ENCODE measurements around the gene OCEL1.

OCEL1 gene

GRCh38 chr19:17205237-17206140, 20.5 kb upstream of the OCEL1 start:
- H3K27me3 Mint-ChIP-seq (ENCODE audit: low read depth) = peaks cover 3% of the 10 kb centered on the region

DNA sequence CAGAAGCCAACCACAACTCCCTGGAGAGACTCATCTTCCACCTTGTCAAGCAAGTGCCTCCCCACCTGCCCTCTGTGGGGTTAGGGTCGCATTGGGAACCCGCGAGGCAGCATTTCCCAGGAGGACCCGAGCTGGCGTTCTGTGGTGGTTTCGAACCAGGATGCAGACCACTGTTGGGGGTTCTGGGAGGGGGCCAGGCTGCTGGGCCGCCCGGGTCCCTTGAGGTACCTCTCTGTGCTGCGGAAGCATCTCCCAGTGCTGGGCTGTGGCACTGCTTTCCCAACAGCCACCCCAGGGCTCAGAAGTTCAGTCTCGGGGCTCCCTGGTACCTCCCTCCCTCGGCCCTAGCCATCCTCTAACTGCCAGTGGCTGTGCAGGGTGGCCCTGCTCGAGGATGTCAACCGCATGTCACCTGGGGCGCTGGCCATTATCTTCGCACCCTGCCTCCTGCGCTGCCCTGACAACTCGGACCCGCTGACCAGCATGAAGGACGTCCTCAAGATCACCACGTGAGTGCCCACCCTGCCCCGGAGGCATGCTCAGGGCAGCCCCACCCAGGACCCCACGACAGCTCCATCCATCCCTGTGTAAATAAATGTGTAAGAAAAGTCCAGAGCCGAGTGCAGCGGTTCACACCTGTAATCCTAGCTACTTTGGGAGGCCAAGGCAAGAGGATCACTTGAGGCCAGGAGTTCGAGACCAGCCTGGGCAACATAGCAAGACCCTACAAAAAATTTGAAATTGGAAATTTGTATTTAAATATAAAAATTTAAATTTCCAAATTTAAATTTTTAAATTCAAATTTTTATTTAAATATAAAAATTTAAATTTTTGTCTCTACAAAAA, 19.1 kb upstream of the OCEL1 start:
- Mint-ChIP-seq H3K27ac (no peak overlapping the region), H3K4me3 (no peak overlapping the region), H3K9me3 (no peaks in the 10 kb centered on the region), H3K4me1 (no peaks in the 10 kb centered on the region), H3K27me3 (ENCODE audit: low read depth) (peaks cover 3% of the 10 kb centered on the region), H3K36me3 (ENCODE audit: low read depth) (peaks cover 38% of the 10 kb centered on the region)
- TF ChIP-seq, protein P1, sequence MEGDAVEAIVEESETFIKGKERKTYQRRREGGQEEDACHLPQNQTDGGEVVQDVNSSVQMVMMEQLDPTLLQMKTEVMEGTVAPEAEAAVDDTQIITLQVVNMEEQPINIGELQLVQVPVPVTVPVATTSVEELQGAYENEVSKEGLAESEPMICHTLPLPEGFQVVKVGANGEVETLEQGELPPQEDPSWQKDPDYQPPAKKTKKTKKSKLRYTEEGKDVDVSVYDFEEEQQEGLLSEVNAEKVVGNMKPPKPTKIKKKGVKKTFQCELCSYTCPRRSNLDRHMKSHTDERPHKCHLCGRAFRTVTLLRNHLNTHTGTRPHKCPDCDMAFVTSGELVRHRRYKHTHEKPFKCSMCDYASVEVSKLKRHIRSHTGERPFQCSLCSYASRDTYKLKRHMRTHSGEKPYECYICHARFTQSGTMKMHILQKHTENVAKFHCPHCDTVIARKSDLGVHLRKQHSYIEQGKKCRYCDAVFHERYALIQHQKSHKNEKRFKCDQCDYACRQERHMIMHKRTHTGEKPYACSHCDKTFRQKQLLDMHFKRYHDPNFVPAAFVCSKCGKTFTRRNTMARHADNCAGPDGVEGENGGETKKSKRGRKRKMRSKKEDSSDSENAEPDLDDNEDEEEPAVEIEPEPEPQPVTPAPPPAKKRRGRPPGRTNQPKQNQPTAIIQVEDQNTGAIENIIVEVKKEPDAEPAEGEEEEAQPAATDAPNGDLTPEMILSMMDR (IDR thresholded peaks at IDR 0.05; ENCODE audit: unreplicated experiment in 3 of 3) = no peak

More at GRCh38 chr19:17205237-17206140, 20.5 kb upstream of the OCEL1 start:
- no peaks in the 10 kb centered on the region for H3K9me3 Mint-ChIP-seq
- H3K36me3 Mint-ChIP-seq (ENCODE audit: low read depth) = peaks cover 52% of the 10 kb centered on the region
- no peak overlapping the region for H3K27ac Mint-ChIP-seq
- TF ChIP-seq, protein P1 (IDR thresholded peaks at IDR 0.05; ENCODE audit: unreplicated experiment in 3 of 3) = peak; percentile 37 to 60 (median 45)
- no peaks in the 10 kb centered on the region for H3K4me1 Mint-ChIP-seq
- H3K4me3 Mint-ChIP-seq = no peak overlapping the region

DNA sequence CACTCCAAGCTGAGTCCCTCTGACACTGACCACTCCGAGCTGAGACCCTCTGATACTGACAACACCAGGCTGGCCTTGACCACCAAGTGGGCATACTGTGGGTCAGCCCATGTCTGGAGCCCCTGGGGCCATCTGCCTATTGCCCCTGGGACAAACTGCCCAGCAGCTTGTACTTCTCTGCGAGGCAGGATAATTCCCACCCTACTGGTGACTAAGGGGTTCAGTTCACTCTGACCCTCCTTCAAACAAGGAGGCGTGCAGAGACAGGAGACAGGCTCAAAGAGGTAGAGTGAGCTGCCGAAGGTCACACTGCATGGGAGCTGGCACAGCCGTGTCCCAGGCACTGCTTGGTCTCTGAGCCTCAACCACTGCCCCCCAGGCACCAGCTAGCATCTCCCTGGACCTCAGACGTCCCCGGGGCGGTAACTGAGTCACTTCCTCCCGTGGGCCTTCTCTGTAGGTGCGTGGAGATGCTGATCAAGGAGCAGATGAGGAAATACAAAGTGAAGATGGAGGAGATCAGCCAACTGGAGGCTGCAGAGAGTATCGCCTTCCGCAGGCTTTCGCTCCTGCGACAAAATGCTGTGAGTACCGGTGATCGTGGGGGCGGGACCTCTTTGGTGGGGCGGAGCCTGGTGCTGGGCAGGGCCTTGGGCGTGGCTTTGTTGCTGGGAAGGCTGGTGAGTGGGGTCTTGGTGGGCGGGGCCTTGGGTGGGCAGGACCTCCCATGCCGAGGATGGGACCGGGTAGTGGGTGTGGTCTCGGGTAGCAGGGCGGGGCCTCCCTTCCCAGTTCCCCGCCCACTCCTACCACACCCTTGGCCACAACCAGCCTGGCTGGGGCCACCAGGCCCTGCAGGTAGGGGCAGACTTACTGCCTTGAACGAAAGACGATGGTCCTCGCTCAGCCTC, 16.6 kb upstream of the OCEL1 start:
- Mint-ChIP-seq H3K36me3 (ENCODE audit: low read depth) (peaks cover 30% of the 10 kb centered on the region), H3K4me1 (no peaks in the 10 kb centered on the region), H3K27me3 (ENCODE audit: low read depth) (no peaks in the 10 kb centered on the region), H3K27ac (no peak overlapping the region), H3K4me3 (no peak overlapping the region), H3K9me3 (no peaks in the 10 kb centered on the region)
- TF ChIP-seq, protein P1 (IDR thresholded peaks at IDR 0.05; ENCODE audit: unreplicated experiment in 3 of 3) = no peak

DNA sequence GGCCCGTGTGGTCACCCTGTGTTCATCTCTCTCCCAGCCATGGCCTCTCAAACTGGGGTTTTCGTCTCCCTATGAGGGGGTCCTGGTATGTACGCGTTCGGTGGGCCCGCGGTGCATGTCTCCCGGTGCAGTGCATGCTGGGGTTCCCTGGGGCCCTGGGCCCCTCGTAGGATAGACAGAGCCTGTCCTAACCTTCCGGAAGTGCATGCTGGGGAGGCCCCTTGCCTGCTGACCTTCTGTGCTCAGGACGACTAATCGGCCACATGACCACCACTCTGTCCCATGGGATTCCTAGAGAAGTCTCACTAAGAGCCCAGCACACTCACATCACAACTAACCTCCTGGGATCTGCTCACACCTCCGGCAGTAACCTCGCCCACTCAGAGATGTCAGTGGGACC, 15.7 kb upstream of the OCEL1 start:
- no peak overlapping the region for H3K27ac Mint-ChIP-seq
- TF ChIP-seq, protein P1 (IDR thresholded peaks at IDR 0.05; ENCODE audit: unreplicated experiment in 3 of 3) = no peak
- H3K36me3 Mint-ChIP-seq (ENCODE audit: low read depth) = peaks cover 34% of the 10 kb centered on the region
- no peak overlapping the region for H3K4me3 Mint-ChIP-seq
- H3K4me1 Mint-ChIP-seq = peaks cover 5% of the 10 kb centered on the region
- no peaks in the 10 kb centered on the region for H3K9me3 Mint-ChIP-seq
- no peaks in the 10 kb centered on the region for H3K27me3 Mint-ChIP-seq (ENCODE audit: low read depth)

DNA sequence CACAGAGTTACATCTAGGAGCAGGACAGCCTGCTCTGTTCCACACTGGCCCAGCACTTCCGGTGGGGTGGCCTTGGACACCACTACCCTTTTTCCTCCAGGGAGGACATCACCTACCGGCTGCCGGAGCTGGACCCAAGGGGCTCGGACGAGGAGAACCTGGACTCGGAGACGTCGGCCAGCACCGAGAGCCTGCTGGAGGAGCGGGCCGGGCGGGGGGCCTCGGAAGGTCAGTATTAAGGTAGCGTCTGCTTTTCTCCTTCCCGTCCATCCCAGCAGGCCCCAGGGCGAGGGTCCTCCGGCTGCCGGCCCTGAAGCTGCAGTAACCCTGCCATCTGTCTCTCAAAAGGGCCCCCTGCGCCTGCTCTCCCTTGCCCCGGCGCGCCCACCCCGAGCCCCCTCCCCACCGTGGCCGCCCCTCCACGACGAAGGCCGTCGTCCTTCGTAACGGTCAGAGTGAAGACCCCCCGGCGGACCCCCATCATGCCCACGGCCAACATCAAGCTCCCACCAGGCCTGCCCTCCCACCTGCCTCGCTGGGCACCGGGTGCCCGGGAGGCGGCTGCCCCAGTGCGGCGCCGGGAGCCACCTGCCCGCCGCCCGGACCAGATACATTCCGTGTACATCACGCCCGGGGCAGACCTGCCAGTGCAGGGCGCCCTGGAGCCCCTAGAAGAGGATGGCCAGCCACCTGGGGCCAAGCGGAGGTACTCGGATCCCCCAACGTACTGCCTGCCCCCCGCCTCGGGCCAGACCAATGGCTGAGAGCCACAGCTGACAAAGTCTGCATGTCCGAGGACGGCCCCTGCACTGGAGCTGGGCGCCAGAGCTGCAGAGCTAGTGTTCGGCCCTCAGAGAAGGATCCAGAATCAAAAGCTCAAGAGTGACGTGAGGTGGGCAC, 14.2 kb upstream of the OCEL1 start:
- TF ChIP-seq, protein P1 (IDR thresholded peaks at IDR 0.05; ENCODE audit: unreplicated experiment in 3 of 3) = no peak
- Mint-ChIP-seq H3K4me3 (no peak overlapping the region), H3K27ac (no peak overlapping the region), H3K36me3 (ENCODE audit: low read depth) (peaks cover 36% of the 10 kb centered on the region), H3K27me3 (ENCODE audit: low read depth) (no peaks in the 10 kb centered on the region), H3K4me1 (peaks cover 6% of the 10 kb centered on the region), H3K9me3 (no peaks in the 10 kb centered on the region)
